Lower leg skin (tissue), 3 donors: Measurements from ENCODE around the gene MTUS2.

ENCODE experiments used
- CTCF ChIP-seq, 3 donors: fragments of 450-650 bp; IDR thresholded peaks; one replicate each; pipeline ENCODE4 v1.5.1; 2016; ENCODE audit warnings: antibody characterized with exemption in 3 of 3, mild to moderate bottlenecking in 3 of 3, moderate library complexity in 2 of 3
- POLR2A ChIP-seq, 2 donors: fragments of 450-650 bp; IDR thresholded peaks; one replicate each; pipeline ENCODE4 v1.6.1; 2016 to 2017; ENCODE audit warnings: antibody characterized with exemption in 2 of 2, mild to moderate bottlenecking in 1 of 2, moderate library complexity in 1 of 2

DNA sequence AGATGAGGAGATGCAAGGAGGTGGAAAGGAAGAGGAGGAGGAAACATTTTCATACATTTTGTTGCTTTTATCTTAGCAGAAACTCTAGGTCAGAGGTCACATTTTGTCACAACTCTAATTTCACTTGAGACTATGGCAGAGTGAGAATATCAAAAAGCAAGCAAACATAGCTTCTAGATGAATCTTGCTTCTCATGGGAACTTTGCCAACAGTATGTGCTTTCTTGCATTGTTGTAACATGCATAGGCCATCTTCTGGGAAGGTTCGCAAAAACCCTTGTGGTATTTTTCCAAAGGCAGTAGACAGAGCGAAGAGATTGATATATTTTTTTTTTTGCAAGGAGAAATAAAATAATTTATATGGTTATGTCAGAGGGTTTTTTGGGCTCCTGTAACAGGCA is 291.3 kb downstream of the MTUS2 start:
- TF ChIP-seq POLR2A (IDR thresholded peaks at IDR 0.05) (no peak), CTCF (IDR thresholded peaks at IDR 0.05) (no peak)
